HEK293 (cell line): ENCODE measurements around the gene VOPP1.

ENCODE experiments used
- CTCF ChIA-PET: fragments of 350-600 bp; formaldehyde crosslinking; extraction: SDS; loops from one replicate; lab custom pipeline; 2021; ENCODE audit warnings: antibody characterized with exemption; lab: Yijun Ruan, JAX
- POLR2A ChIA-PET: fragments of 300-600 bp; formaldehyde crosslinking; extraction: SDS; loops from one replicate; lab custom pipeline; 2020; ENCODE audit warnings: antibody characterized with exemption, inconsistent platforms; lab: Yijun Ruan, JAX
- H3K27ac ChIP-seq: fragments of 200-500 bp; sonication (Bioruptor generic); 2 replicates; pipeline ENCODE4 v1.5.1; 2014; ENCODE audit warnings: low read depth, low read length, control low read depth, inconsistent platforms; ENCODE audit errors: extremely low read depth
- H3K36me3 ChIP-seq, 2 experiments: fragments of 200-500 bp in 1 of 2; sonication (Bioruptor generic) in 1 of 2; 1 replicate in 1 of 2; 2 replicates in 1 of 2; pipeline ENCODE4 v1.5.1; 2014 to 2017; ENCODE audit warnings: inconsistent platforms in 2 of 2, low read length in 2 of 2; ENCODE audit not compliant: control insufficient read depth in 2 of 2, insufficient read depth in 1 of 2
- H3K4me1 ChIP-seq: fragments of 200-500 bp; sonication (Bioruptor generic); 2 replicates; pipeline ENCODE4 v1.5.1; 2014; ENCODE audit warnings: mild to moderate bottlenecking, low read length, inconsistent platforms; ENCODE audit not compliant: control insufficient read depth, insufficient read depth
- H3K4me3 ChIP-seq: 2 replicates; pipeline ENCODE4 v1.5.1; 2011; ENCODE audit warnings: low read depth, mild to moderate bottlenecking, control low read depth, low read length, moderate library complexity
- H3K9me3 ChIP-seq: fragments of 200-500 bp; sonication (Bioruptor generic); 2 replicates; pipeline ENCODE4 v1.5.1; 2014; ENCODE audit warnings: low read depth, low read length, inconsistent platforms; ENCODE audit not compliant: control insufficient read depth, insufficient read depth
- BCL6B ChIP-seq: fragments of 450-650 bp; formaldehyde crosslinking; IDR thresholded peaks from 2 replicates; pipeline ENCODE4 v1.5.1; 2017; ENCODE audit warnings: missing biosample characterization, missing genetic modification characterization
- GLIS1 ChIP-seq: fragments of 450-650 bp; formaldehyde crosslinking; IDR thresholded peaks from 2 replicates; pipeline ENCODE4 v1.5.1; 2016; ENCODE audit warnings: missing biosample characterization, missing genetic modification characterization
- OSR2 ChIP-seq: fragments of 450-650 bp; formaldehyde crosslinking; IDR thresholded peaks from 2 replicates; pipeline ENCODE4 v1.5.1; 2016; ENCODE audit warnings: missing biosample characterization, missing genetic modification characterization
- PRDM10 ChIP-seq: fragments of 450-650 bp; formaldehyde crosslinking; IDR thresholded peaks from 2 replicates; pipeline ENCODE4 v1.5.1; 2016; ENCODE audit warnings: missing biosample characterization, missing genetic modification characterization
- REPIN1 ChIP-seq: fragments of 450-650 bp; formaldehyde crosslinking; IDR thresholded peaks from 2 replicates; pipeline ENCODE4 v1.5.1; 2017; ENCODE audit warnings: missing biosample characterization, missing genetic modification characterization, low read depth
- SP2 ChIP-seq: fragments of 450-650 bp; formaldehyde crosslinking; IDR thresholded peaks from 2 replicates; pipeline ENCODE4 v1.5.1; 2016; ENCODE audit warnings: missing biosample characterization, missing genetic modification characterization
- TCF7L2 ChIP-seq: IDR thresholded peaks from 2 replicates; pipeline ENCODE4 v1.6.1; 2011; ENCODE audit warnings: low read depth, mild to moderate bottlenecking, inconsistent platforms, low read length, moderate library complexity, borderline replicate concordance
- ZFP3 ChIP-seq: fragments of 450-650 bp; formaldehyde crosslinking; IDR thresholded peaks from 2 replicates; pipeline ENCODE4 v1.5.1; 2016; ENCODE audit warnings: low read depth, missing biosample characterization, missing genetic modification characterization
- ZNF19 ChIP-seq: fragments of 450-650 bp; formaldehyde crosslinking; IDR thresholded peaks from 2 replicates; pipeline ENCODE4; 2016; ENCODE audit warnings: missing biosample characterization, missing genetic modification characterization, low read depth
- ZNF211 ChIP-seq: fragments of 450-650 bp; formaldehyde crosslinking; IDR thresholded peaks from 2 replicates; pipeline ENCODE4 v1.5.1; 2016; ENCODE audit warnings: low read depth, missing biosample characterization, missing genetic modification characterization
- ZNF239 ChIP-seq: fragments of 450-650 bp; formaldehyde crosslinking; IDR thresholded peaks from 2 replicates; pipeline ENCODE4 v1.5.1; 2016; ENCODE audit warnings: missing biosample characterization, missing genetic modification characterization
- ZNF274 ChIP-seq, 2 experiments: fragments of 200-500 bp in 1 of 2; fragments of 450-650 bp in 1 of 2; sonication (Bioruptor generic) in 1 of 2; formaldehyde crosslinking in 1 of 2; IDR thresholded peaks; 2 replicates each; pipeline versions ENCODE4 v1.5.1 to v1.6.1; 2014 to 2016; ENCODE audit warnings: borderline replicate concordance in 1 of 2, inconsistent platforms in 1 of 2, low read length in 1 of 2, missing biosample characterization in 1 of 2, missing genetic modification characterization in 1 of 2
- ZNF391 ChIP-seq: fragments of 450-650 bp; formaldehyde crosslinking; IDR thresholded peaks from 2 replicates; pipeline ENCODE4 v1.5.1; 2016; ENCODE audit warnings: low read depth, missing biosample characterization, missing genetic modification characterization, borderline replicate concordance
- ZNF404 ChIP-seq: fragments of 450-650 bp; formaldehyde crosslinking; IDR thresholded peaks from 2 replicates; pipeline ENCODE4 v1.5.1; 2017; ENCODE audit warnings: missing biosample characterization, missing genetic modification characterization
- ZNF521 ChIP-seq: fragments of 450-650 bp; formaldehyde crosslinking; IDR thresholded peaks from 2 replicates; pipeline ENCODE4 v1.5.1; 2017; ENCODE audit warnings: missing biosample characterization, mild to moderate bottlenecking, missing genetic modification characterization
- ZNF549 ChIP-seq: fragments of 450-650 bp; IDR thresholded peaks from 2 replicates; pipeline ENCODE4 v1.5.1; 2018; ENCODE audit warnings: missing biosample characterization, missing genetic modification characterization, mild to moderate bottlenecking, inconsistent platforms, moderate library complexity
- ZNF555 ChIP-seq: fragments of 450-650 bp; formaldehyde crosslinking; conservative IDR thresholded peaks from 2 replicates; pipeline ENCODE4 v1.5.1; 2017; ENCODE audit warnings: missing biosample characterization, mild to moderate bottlenecking, missing genetic modification characterization, inconsistent platforms
- ZNF621 ChIP-seq: fragments of 450-650 bp; formaldehyde crosslinking; IDR thresholded peaks from 2 replicates; pipeline ENCODE4 v1.5.1; 2017; ENCODE audit warnings: missing biosample characterization, missing genetic modification characterization
- ZNF624 ChIP-seq: fragments of 450-650 bp; formaldehyde crosslinking; IDR thresholded peaks from 2 replicates; pipeline ENCODE4 v1.5.1; 2017; ENCODE audit warnings: missing biosample characterization, missing genetic modification characterization
- ZNF639 ChIP-seq: fragments of 450-650 bp; formaldehyde crosslinking; IDR thresholded peaks from 2 replicates; pipeline ENCODE4 v1.5.1; 2016; ENCODE audit warnings: missing biosample characterization, missing genetic modification characterization
- ZNF645 ChIP-seq: fragments of 450-650 bp; formaldehyde crosslinking; IDR thresholded peaks from 2 replicates; pipeline ENCODE4; 2016; ENCODE audit warnings: missing biosample characterization, missing genetic modification characterization
- ZNF791 ChIP-seq: fragments of 450-650 bp; formaldehyde crosslinking; IDR thresholded peaks from 2 replicates; pipeline ENCODE4 v1.5.1; 2016; ENCODE audit warnings: missing biosample characterization, missing genetic modification characterization
- ZSCAN23 ChIP-seq: fragments of 450-650 bp; formaldehyde crosslinking; IDR thresholded peaks from 2 replicates; pipeline ENCODE4 v1.5.1; 2016; ENCODE audit warnings: missing biosample characterization, missing genetic modification characterization
- ZSCAN5A ChIP-seq: fragments of 450-650 bp; formaldehyde crosslinking; IDR thresholded peaks from 2 replicates; pipeline ENCODE4 v1.5.1; 2016; ENCODE audit warnings: missing biosample characterization, missing genetic modification characterization

Gene VOPP1

GRCh38 chr7:55526770-55527169 lies 45.5 kb downstream of the VOPP1 start (continued):
- no peak for TF ChIP-seq PRDM10 (tag by site-specific recombination)
- TF ChIP-seq ZNF391 (tag by site-specific recombination) = no peak
- TF ChIP-seq TCF7L2 = no peak
- no peak for TF ChIP-seq ZNF791

- ChIA-PET CTCF (no interaction called here), POLR2A (no interaction called here)
- Histone ChIP-seq H3K4me3 (no peak overlapping the region), H3K4me1 (peaks cover 4% of the 10 kb centered on the region; the same call in 1 of the 2 replicates), H3K27ac (no peak overlapping the region), H3K36me3 (no peaks in the 10 kb centered on the region), H3K9me3 (no peaks in the 10 kb centered on the region)
- TF ChIP-seq REPIN1 (tag by site-specific recombination) = no peak
- TF ChIP-seq ZNF621 (tag by site-specific recombination) = no peak
- no peak for TF ChIP-seq ZSCAN23 (tag by site-specific recombination)
- TF ChIP-seq ZSCAN5A (tag by site-specific recombination) = no peak
- no peak for TF ChIP-seq ZNF624 (tag by site-specific recombination)
- no peak for TF ChIP-seq OSR2
- no peak for TF ChIP-seq ZNF645 (tag by site-specific recombination)
- TF ChIP-seq ZNF19 = no peak
- TF ChIP-seq ZNF211 (tag by site-specific recombination) = no peak
- no peak for TF ChIP-seq ZNF549 (tag by site-specific recombination)
- TF ChIP-seq ZFP3 (tag by site-specific recombination) = no peak
- no peak for TF ChIP-seq ZNF404 (tag by site-specific recombination)
- TF ChIP-seq GLIS1 (tag by site-specific recombination) = no peak
Measured at GRCh38 chr7:55526329-55526728, 46.0 kb downstream of the VOPP1 start.

GRCh38 chr7:55524558-55525310 lies 47.6 kb downstream of the VOPP1 start:
- Histone ChIP-seq H3K9me3 (no peaks in the 10 kb centered on the region), H3K4me3 (no peak overlapping the region), H3K4me1 (peaks cover 4% of the 10 kb centered on the region; the same call in 1 of the 2 replicates), H3K36me3 (no peaks in the 10 kb centered on the region), H3K27ac (no peak overlapping the region)
- ChIA-PET CTCF (interaction anchor here (0.7 kb wide), 1 partner anchor 42 kb away, joined by 3 read pairs; no protein-coding TSS in a partner anchor), POLR2A (no interaction called here)
- no peak for TF ChIP-seq SP2 (tag by site-specific recombination)
- TF ChIP-seq ZNF639 (tag by site-specific recombination) = no peak
- no peak for TF ChIP-seq BCL6B (tag by site-specific recombination)
- TF ChIP-seq ZNF555 = no peak
- no peak for TF ChIP-seq ZNF521 (tag by site-specific recombination)
- no peak for TF ChIP-seq ZNF239
- TF ChIP-seq ZNF404 (tag by site-specific recombination) = no peak
- TF ChIP-seq ZNF274 (IDR thresholded peaks at IDR 0.05; ENCODE audit: low read length) = no peak
- no peak for TF ChIP-seq ZNF274 (tag by site-specific recombination; IDR thresholded peaks at IDR 0.05; ENCODE audit: borderline replicate concordance)
